GM10248 (cell line): ENCODE measurements around the gene RASGRP2.

Source experiments
- CTCF ChIA-PET: fragments of 300-600 bp; sonication (Branson Sonifier 250); formaldehyde crosslinking; extraction: SDS; loops from one replicate; lab custom pipeline; 2021; ENCODE audit warnings: antibody characterized with exemption; lab: Yijun Ruan, JAX
- POLR2A ChIA-PET: fragments of 350-650 bp; sonication (Branson Sonifier 250); formaldehyde crosslinking; extraction: SDS; loops from one replicate; lab custom pipeline; 2020; ENCODE audit warnings: antibody characterized with exemption; lab: Yijun Ruan, JAX
- DNase-seq: peaks from one replicate; pipeline ENCODE4 v3.0.0; 2012; ENCODE audit errors: extremely low spot score
- TF ChIP-seq, protein P1 (sequence below): IDR thresholded peaks from 2 replicates; pipeline ENCODE4 v1.5.1; 2012; ENCODE audit warnings: mild to moderate bottlenecking, low read depth; ENCODE audit errors: extremely low read depth, missing control alignments, control extremely low read depth

RASGRP2 gene

DNA sequence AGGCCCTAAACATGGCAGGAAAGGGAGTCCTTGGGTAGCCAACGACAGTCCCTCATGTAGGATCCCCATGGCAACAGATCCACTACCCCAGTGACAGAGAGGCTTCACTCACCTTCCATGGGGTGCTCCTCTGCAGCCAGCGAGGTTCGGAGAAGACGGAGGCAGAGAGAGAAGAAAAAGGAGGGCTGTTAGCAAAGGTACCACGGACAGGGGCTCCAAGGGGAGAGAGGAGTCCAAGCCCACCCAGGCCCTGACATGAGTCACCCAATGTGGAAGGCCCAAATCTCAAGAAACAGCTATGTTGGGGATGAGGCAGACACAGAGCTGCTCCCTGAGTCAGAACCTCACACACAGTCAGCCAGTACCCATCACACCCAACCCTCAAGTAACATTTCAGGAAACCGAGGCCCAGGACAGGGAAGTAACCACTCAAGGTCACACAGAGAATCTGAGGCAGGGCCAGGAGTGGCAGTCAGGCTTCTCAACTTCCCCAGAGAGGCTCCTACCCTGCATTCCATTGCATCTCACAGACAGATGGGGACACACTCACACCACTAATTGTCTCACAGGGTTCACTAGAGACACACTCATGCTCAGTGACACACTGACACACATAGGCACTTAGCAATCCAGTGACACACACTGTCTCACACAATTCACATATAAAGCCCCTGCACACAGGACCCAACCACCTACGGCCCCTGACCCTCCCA is 46.1 kb downstream of the RASGRP2 start:
- POLR2A ChIA-PET: no interaction called here
- TF ChIP-seq, protein P1, sequence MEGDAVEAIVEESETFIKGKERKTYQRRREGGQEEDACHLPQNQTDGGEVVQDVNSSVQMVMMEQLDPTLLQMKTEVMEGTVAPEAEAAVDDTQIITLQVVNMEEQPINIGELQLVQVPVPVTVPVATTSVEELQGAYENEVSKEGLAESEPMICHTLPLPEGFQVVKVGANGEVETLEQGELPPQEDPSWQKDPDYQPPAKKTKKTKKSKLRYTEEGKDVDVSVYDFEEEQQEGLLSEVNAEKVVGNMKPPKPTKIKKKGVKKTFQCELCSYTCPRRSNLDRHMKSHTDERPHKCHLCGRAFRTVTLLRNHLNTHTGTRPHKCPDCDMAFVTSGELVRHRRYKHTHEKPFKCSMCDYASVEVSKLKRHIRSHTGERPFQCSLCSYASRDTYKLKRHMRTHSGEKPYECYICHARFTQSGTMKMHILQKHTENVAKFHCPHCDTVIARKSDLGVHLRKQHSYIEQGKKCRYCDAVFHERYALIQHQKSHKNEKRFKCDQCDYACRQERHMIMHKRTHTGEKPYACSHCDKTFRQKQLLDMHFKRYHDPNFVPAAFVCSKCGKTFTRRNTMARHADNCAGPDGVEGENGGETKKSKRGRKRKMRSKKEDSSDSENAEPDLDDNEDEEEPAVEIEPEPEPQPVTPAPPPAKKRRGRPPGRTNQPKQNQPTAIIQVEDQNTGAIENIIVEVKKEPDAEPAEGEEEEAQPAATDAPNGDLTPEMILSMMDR: no peak
- no peak for DNase-seq
- CTCF ChIA-PET: interaction anchor here (1.4 to 2.3 kb wide), 3 partner anchors 9 to 44 kb away, joined by 5 to 22 read pairs (median 6); no protein-coding TSS in a partner anchor

DNA sequence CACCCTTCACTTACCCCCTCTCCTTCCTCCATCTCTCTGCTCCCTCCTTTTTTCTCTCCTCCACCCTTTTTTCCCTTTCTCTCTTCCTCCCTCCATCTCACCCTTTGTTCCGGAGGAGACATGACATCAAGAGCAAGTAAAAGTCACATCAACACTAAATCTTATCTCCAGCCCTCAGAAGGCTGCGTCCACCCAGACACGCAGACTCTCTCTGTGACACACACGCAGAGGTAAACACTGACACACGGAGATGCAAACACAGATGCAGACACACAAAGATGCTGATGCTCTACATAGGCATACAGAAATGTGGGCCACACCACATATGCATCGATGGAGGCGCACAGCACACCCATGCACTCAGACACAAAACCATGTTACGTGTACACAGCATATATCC is 47.9 kb downstream of the RASGRP2 start:
- CTCF ChIA-PET: interaction anchor here (1.4 kb wide), 1 partner anchor 7 kb away, joined by 5 read pairs; no protein-coding TSS in a partner anchor
- no peak for DNase-seq
- POLR2A ChIA-PET: no interaction called here
- TF ChIP-seq, protein P1: no peak

DNA sequence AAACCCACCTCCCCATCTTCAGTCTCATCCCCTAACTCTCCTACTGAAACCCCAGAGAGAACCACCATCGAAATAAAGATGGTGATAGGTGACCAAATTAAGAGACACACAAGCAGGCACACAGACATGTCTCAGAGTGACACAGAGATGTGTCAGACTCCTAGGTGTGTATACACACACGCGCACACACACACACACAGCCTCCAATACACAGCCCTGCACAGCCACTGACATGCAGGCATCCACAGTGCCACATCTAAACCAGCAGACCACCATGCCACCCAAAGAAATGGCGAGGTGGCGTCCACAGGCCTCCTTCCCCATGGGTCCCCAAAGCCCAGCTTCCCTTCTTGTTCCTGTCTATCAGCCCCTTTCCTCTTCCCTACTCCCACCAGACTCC is 48.4 kb downstream of the RASGRP2 start:
- CTCF ChIA-PET: interaction anchor here (2.2 kb wide), 1 partner anchor 8 kb away, joined by 7 read pairs; no protein-coding TSS in a partner anchor
- TF ChIP-seq, protein P1: no peak
- POLR2A ChIA-PET: no interaction called here
- no peak for DNase-seq

DNA sequence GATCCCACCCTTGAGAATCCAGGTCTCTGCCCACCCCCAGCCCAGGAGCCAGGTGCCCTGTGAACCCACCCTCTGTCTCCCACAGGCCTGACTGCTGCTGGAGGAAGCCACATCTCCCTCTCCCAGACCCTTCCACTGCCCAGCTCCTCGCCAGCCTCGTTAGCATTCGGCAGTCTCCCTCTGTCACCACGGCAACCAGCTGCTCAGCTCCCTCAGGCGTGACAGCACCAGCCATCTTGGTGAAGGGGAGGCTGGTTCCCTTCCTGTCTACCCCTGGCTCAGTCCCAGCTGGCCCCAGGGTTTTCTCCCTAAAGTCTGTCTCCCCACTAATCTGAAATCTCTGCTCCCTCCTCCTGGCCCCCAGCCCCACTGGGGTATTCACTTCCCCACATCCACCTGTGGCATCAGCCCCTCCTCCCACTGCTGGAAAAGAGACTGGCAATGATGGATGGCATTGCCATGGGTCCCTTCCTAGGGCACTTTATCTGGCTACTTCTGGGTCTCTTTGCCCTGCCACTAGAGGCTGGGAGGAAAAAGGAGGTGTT is 49.0 kb downstream of the RASGRP2 start:
- no peak for DNase-seq
- ChIA-PET POLR2A (no interaction called here), CTCF (interaction anchor here (2.2 kb wide), 1 partner anchor 9 kb away, joined by 7 read pairs; no protein-coding TSS in a partner anchor)
- TF ChIP-seq, protein P1: no peak

DNA sequence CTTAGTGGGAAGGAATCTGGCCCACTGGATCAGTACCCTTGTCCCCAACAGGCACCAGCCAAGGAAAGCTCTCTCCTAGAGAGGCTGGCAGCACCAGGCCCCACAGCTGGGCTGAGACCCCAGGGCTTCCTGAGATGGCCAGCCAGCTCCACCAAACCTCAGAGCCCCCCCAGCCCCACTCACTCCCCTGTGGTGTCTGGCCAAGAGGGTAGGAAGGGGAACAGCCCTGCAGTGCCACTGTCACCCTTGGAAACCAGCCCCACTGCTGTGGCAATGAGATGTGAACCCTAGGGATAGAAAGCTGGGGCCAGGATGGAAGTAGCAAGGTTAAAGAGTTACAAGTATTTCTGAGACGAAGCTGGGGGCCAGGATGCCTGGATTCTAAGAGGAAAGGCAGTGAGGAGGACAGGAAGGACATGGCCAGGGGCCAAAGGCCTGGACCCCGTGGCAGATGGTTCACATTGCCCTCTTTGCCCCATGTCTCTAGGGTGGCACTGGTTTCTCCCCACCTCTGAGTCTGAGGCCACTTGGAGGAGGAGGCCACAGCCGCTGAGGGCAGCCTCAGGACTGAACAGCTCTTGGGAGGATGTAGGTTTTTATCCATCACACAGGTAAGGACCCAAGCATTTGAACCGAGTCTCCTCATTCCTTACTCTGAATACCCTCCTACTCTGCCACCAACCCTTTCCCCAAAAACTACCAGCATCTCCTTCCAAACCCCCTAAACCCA is 49.8 kb downstream of the RASGRP2 start:
- no peak for DNase-seq
- ChIA-PET CTCF (interaction anchor here (2.2 kb wide), 1 partner anchor 10 kb away, joined by 7 read pairs; no protein-coding TSS in a partner anchor), POLR2A (no interaction called here)
- TF ChIP-seq, protein P1: no peak

DNA sequence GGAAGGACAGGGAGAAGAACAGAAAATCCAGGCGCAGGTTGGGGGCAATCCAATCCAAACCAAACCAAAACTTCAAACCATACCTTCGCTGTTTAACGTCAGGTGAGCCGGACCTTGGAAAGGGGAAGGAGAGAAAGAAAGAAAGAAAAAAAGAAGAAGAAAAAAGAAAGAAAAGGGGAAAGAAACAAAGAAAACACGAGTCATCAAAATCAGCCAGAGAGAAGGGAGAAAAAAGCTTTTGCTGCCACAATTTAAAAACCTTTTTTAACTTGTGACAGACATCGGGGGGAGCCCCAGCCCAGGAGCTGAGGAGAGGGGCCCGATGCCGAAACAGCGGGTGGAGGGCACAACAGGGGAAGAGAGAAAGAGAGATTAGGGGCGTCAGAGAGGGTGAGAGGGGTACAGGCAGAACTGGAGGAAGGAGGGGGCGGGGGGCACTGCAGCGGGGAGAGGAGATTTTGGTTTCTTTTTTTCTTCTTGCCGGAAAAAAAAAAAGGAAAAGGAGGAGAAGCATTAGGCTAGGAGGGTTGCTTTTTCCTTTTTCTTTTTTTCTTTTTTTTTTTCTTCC is 51.1 kb downstream of the RASGRP2 start:
- ChIA-PET CTCF (no interaction called here), POLR2A (no interaction called here)
- TF ChIP-seq, protein P1: no peak
- DNase-seq: no peak
